ENCODE measurements around the gene C1QC. TPM values are rescaled to one million over a fixed set of nuclear protein-coding genes. Genes with fewer than 3 reads are reported as not detected.

Gene C1QC
- 100 to 1,000 TPM; 224 to 461 (median 398) TPM for total RNA-seq

- DNase-seq (ENCODE audit: low spot score) = no peak
- no peak for ATAC-seq (ENCODE audit: low FRiP score)
Observed at GRCh38 chr1:22643381-22643780, at the start of gene C1QC. Gene C1QC (plus strand): TSS chr1:22643633. CDS start chr1:22644024, 391 bp downstream.

GRCh38 chr1:22594396-22594795 is 49.0 kb upstream of the C1QC start:
- TF ChIP-seq CTCF (IDR thresholded peaks at IDR 0.05) = no peak
- ATAC-seq (ENCODE audit: low FRiP score) = no peak
- no peak for DNase-seq (ENCODE audit: low spot score)

More at GRCh38 chr1:22643381-22643780, at the start of gene C1QC:
- TF ChIP-seq CTCF (IDR thresholded peaks at IDR 0.05) = no peak

- TF ChIP-seq CTCF (IDR thresholded peaks at IDR 0.05) = no peak
Observed at GRCh38 chr1:22595108-22595507, 48.3 kb upstream of the C1QC start.

GRCh38 chr1:22597301-22597965 is 46.0 kb upstream of the C1QC start:
- no peak for ATAC-seq (ENCODE audit: low FRiP score)
- TF ChIP-seq CTCF (IDR thresholded peaks at IDR 0.05) = no peak
- no peak for DNase-seq (ENCODE audit: low spot score)

More at GRCh38 chr1:22595108-22595507, 48.3 kb upstream of the C1QC start:
- DNase-seq (ENCODE audit: low spot score) = no peak
- ATAC-seq (ENCODE audit: low FRiP score) = no peak

GRCh38 chr1:22597996-22598395 is 45.4 kb upstream of the C1QC start:
- ATAC-seq (ENCODE audit: low FRiP score) (no peak), DNase-seq (ENCODE audit: low spot score) (no peak)
- TF ChIP-seq CTCF (IDR thresholded peaks at IDR 0.05) = no peak

GRCh38 chr1:22598736-22599135 is 44.7 kb upstream of the C1QC start:
- TF ChIP-seq CTCF (IDR thresholded peaks at IDR 0.05) = no peak
- DNase-seq (ENCODE audit: low spot score) (no peak), ATAC-seq (ENCODE audit: low FRiP score) (no peak)

All from omental fat pad (tissue), 4 donors.